Cardiac fibroblast (primary cell): ENCODE results near the gene RARRES2.
"Not testable (repeated sequence)": the region's sequence is repeated elsewhere in the genome, so short reads cannot be mapped to it uniquely, and the experiment has no call there.

Experiments
- DNase-seq, 2 donors: peaks; one replicate each; pipeline versions ENCODE4 v3.0.0 to v3.0.0-alpha.2; 2010; ENCODE audit warnings: low read depth in 2 of 2
- H3K4me3 ChIP-seq, 2 donors: replicated peaks in 1 of 2; 1 replicate in 1 of 2; 2 replicates in 1 of 2; pipeline ENCODE4 v1.5.1; 2011; ENCODE audit warnings: low read depth in 2 of 2, low read length in 2 of 2, mild to moderate bottlenecking in 2 of 2, moderate library complexity in 1 of 2
- CTCF ChIP-seq: IDR thresholded peaks from one replicate; pipeline ENCODE4 v1.5.1; 2011; ENCODE audit warnings: low read depth, mild to moderate bottlenecking, low read length, inconsistent platforms

The RARRES2 gene

GRCh38 chr7:150341263-150342120, at the start of gene RARRES2:
TSS of gene RARRES2 (minus strand) at chr7:150341629. CDS start at chr7:150340609, 1,020 bp downstream.
- no peak for TF ChIP-seq CTCF
- peak within 1 kb of the TSS; percentile 50 to 58 for H3K4me3 ChIP-seq
- peak; percentile 32 to 79 for DNase-seq

- DNase-seq = peak in 1 of 2 donors; percentile 25
- no peak overlapping the region for H3K4me3 ChIP-seq
- no peak for TF ChIP-seq CTCF
Observed at GRCh38 chr7:150390205-150390604, 48.8 kb upstream of the RARRES2 start.

- no peak overlapping the region for H3K4me3 ChIP-seq
- DNase-seq = no peak
- TF ChIP-seq CTCF = no peak
Observed at GRCh38 chr7:150389532-150389816, 48.0 kb upstream of the RARRES2 start.

GRCh38 chr7:150388709-150389531, 47.5 kb upstream of the RARRES2 start:
- H3K4me3 ChIP-seq = no peak overlapping the region
- peak in 1 of 2 donors; percentile 71 for DNase-seq
- TF ChIP-seq CTCF = no peak

- DNase-seq = no peak
- no peak for TF ChIP-seq CTCF
- no peak overlapping the region for H3K4me3 ChIP-seq
Observed at GRCh38 chr7:150388306-150388705, 46.9 kb upstream of the RARRES2 start.

GRCh38 chr7:150385884-150386283, 44.5 kb upstream of the RARRES2 start:
- H3K4me3 ChIP-seq, DNase-seq: not testable (repeated sequence)

GRCh38 chr7:150385302-150385723, 43.9 kb upstream of the RARRES2 start:
- DNase-seq = no peak
- no peak for TF ChIP-seq CTCF
- H3K4me3 ChIP-seq = no peak overlapping the region
